Inferior parietal cortex (tissue), 1 donor: ENCODE results near the gene PACSIN2.

ENCODE experiments used
- DNase-seq: peaks from one replicate; pipeline ENCODE4 v3.0.0-alpha.2; 2016; ENCODE audit errors: extremely low spot score

PACSIN2 gene

DNA sequence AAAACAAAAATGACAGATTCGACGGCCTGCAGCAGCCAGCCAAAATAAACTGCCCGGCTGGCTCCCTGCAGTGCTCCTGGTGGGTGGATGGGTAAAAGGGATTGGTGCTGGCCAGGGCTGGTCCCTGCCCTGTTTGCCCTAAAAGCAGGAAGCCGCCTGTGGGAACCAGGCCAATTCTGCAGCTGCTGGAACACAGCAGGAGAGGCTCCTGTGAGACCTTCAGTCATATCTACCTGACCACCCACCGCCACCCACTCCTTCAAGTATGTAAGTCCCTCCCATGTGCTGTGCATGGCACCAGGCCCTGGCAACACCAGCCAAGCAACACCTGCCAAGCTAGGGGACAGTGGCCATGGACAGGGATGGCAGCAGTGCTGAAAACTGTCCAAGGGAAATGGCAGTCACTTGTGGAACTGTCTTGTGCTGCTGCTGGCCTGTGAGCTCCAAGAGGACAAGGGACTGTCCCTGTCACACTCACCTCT lies 109.2 kb downstream of the PACSIN2 start:
- DNase-seq, result no peak

DNA sequence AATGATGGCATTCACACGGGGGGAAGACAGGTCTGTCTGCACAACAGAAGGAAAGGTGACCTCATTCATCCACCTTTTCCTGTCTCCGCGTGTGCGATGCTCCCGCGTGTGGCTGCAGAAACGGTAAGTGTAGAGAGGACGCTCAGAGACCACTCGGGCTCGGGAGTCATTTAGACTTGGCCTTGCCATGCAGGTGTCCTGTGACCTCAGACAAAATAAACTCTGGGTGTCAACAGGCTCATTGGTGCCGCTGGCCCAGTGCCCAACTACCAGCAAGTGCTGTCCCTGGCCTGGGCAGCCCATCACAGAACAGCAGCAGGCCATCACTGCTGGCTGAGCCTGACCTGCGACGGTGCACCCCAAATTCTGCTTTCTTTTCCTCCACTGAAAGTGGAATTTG lies 109.7 kb downstream of the PACSIN2 start:
- no peak for DNase-seq

GRCh38 chr22:42904050-42904449 lies 110.9 kb downstream of the PACSIN2 start:
- DNase-seq, result no peak

- DNase-seq, result no peak
These were observed 112.0 kb downstream of the PACSIN2 start for GRCh38 chr22:42902875-42903510.

DNA sequence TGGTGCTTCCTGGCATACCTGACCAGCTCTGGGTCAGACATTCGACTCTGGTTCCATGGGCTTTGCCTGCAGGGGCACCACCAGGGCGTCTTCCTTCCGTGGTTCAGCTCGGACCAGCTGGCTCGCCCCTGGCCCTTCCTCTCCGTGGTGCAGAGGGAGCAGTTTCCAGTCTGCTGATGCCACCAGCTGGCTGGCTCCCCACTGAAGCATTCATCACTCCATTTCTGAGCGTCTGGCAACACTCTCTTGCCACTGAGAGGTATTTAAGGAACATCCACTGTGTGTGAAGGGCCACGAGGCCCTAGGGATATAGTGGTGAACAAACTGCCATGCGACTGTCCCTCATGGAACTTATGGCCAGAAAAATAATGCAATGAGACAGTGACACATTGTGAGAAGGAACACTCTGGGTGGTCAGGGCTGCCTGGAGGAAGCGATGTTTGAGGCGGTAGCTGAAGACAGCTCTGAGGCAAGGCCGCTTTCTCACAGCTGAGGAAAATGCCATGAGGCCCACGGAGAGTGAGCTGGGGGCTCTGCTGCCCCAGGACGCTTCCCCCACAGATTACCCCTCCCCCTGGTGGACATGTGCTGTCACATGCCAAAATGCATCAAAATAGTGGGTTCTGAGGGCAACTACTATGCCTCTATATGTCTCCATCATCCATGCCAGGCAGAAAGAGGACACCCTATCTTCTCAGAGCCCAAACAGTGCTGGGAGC lies 113.0 kb downstream of the PACSIN2 start:
- DNase-seq, result no peak

GRCh38 chr22:42897960-42898359 lies 117.0 kb downstream of the PACSIN2 start:
- no peak for DNase-seq

- peak; percentile 18 for DNase-seq
These were observed 119.4 kb downstream of the PACSIN2 start for GRCh38 chr22:42895541-42895981.

- DNase-seq, result no peak
These were observed 119.9 kb downstream of the PACSIN2 start for GRCh38 chr22:42895087-42895486.

DNA sequence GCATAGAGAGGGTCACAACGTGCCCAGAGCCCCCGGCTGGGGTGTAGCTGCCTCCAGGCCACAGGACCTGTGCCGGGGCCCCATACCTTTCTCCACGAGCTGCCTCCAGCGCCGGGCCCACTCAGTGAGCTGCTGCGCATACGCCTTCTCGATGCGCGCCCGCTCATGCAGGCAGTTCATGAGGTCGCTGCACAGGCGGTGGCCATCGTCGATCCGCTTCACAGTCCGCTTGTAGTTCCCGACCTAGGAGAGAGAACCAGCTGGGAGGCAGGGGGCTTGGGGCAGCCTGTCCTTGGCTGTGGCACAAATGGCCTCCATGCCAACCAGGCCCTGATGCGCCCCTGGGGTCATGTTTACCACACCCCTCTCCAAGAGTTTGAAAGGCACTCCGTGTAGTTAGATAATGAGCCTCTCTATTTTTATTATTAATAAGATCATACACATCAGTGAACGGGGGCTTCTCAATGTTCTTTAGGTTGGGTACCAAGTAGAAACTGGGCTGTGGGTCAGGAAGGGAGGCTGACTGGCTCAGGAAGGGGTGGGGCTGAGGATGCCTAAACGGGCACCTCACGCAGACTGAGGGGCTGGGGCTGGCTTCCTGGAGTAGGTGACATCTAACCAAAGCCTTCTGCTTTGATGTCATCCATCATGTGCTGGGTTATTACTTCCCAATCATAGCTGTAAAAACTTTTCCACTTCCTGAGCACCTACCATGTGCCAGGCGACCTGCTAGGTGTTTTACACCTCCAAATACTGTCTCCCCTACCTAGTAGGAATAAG lies 121.4 kb downstream of the PACSIN2 start:
- DNase-seq, result no peak

DNA sequence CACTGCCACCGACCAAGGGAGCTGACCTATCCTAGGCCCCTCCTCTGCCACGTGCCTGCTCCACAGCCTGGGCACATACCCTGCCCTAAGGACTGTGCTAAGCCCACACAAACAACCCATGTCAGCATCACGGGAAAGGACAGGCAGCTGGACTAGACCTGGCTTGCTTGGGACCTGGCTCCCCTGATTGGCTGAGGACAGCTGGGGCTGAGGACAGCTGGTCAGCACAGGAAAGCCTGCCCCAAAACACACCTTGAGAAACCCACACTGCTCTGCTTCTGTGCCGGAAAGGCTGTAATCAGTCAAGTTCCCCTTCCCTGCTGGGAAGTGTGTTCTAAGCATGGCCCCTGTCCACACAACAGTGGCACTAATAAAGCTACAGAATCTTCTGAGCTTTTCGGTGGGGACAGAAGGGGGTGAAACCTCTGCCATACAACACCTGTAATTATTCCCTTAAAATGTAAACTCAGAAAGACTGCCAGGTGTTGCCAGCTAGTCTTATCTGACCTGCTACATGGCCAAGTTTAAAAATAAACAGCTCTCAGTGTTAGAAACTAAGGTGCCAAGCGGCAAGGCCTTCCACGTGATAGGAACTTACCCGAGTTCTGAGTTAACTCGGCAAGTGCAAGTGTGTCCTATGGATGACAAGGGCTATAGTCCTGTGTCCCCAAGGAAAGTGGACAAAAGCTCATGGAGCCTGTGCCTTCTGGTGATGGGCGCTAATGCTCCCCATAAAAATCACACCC lies 122.2 kb downstream of the PACSIN2 start:
- no peak for DNase-seq

DNA sequence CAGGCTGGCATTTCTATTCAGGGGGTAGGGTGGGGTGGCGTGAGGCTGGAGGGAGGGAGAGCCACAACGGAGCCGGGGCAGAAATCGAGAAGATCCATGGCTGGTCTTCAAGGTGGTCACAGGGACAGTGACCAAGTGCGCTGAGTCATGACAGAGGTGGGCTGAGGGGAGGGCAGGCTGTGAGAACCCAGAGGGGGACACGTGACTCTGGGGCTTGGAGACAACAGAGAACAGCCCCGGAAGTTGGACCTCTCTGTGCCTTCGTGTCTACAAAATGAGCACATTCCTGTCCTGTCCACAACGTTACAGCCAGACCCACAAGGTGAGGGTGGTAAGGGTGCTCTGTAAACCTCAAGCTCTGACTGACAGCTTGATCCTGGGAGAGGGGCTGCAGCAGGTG lies 122.8 kb downstream of the PACSIN2 start:
- DNase-seq, result no peak

GRCh38 chr22:42891696-42892095 lies 123.3 kb downstream of the PACSIN2 start:
- no peak for DNase-seq

DNA sequence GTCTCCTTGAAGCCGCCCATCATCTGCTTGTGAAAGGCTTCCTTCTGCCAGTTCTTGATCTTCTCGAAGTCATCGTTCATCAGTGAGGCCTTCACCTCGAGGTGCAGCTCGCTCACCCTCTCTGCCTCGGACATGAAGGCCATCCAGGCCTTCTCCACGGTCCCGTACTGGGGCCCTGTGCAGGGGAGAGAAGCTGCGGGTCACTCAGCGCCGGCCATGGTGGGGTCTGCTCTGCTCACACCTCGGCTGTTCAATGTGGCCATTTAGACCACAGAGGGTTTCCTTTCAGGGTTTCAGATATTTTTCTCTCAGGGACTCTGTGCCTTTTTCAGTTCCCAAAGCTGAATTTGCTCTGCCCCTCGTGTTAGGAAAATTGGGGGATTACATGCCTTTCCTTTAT lies 123.9 kb downstream of the PACSIN2 start:
- DNase-seq, result no peak

DNA sequence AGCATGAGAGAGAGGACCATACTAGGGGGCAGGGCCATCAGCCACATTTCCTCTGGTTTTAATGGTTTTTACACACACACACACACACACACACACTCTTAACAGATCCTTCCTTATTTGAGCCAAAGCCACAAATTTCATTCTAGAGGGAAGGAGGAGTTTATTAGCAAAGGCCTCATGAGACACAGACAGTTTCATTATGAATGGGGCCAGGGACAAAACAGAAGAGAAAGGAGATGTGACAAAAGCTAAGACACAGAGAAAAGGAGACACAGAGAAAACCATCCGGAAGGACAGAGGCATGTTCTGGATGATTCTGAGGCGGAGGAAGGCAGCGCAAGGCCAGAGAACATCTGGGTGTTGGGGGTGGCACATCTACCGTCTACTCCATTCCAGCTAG lies 125.6 kb downstream of the PACSIN2 start:
- no peak for DNase-seq

- no peak for DNase-seq
These were observed 127.1 kb downstream of the PACSIN2 start for GRCh38 chr22:42887523-42888507.

GRCh38 chr22:42887120-42887519 lies 127.8 kb downstream of the PACSIN2 start:
- DNase-seq, result no peak

DNA sequence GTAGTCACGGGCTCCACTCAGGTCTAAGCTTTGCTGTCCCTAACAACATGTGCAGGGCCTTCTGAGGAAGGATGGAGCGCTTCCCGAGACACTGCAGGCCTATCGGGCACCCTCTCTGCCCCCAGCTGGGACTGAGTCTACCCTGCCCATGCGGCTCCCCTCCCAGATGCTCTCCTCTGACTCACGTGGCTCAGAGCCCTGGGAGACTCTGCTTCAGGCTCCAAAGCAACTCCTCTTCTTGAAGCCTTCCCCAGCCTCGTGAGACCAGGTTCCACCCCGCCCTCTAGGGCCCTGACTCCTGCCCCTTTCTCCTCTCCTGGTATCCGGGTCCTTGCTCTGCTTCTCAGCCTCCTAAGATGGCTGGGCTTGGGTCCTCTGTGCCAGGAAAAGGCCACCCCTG lies 129.5 kb downstream of the PACSIN2 start:
- no peak for DNase-seq

GRCh38 chr22:42884616-42885375 lies 130.2 kb downstream of the PACSIN2 start:
- DNase-seq, result no peak

GRCh38 chr22:42883970-42884369 lies 131.0 kb downstream of the PACSIN2 start:
- DNase-seq, result no peak

DNA sequence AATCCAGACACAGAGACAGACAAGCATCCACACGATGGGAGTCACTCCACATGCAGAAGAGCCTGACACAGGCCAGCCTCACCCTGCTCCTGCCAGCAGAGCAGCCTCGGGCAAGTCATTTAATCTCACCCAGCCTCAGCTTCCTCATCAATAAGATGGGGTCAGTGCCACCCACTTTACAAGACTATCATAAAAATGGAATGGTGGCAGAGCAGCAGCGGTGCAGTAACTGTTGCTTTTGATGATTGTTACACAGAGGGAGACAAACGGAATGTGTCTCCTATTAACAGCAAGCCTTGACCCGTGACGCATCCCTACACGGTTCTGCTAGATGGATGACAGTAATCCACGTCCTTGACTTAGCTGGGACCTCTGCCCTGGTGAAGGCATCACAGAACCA lies 131.8 kb downstream of the PACSIN2 start:
- DNase-seq, result no peak
